Retinal pigment epithelial cell (primary cell): Measurements from ENCODE around the gene DAG1.
A peak's percentile ranks its signal among the peaks of the same experiment; 100 is the strongest.

Source experiments
- DNase-seq: peaks from one replicate; pipeline ENCODE4 v3.0.0-alpha.2; 2010; ENCODE audit warnings: low read depth
- H3K4me3 ChIP-seq: 2 replicates; pipeline ENCODE4 v1.5.1; 2011; ENCODE audit warnings: mild to moderate bottlenecking, low read length, control low read depth, moderate library complexity
- CTCF ChIP-seq: conservative IDR thresholded peaks from 2 replicates; pipeline ENCODE4 v1.5.1; 2011; ENCODE audit warnings: low read depth, low read length, control low read depth, inconsistent platforms

Gene DAG1

DNA sequence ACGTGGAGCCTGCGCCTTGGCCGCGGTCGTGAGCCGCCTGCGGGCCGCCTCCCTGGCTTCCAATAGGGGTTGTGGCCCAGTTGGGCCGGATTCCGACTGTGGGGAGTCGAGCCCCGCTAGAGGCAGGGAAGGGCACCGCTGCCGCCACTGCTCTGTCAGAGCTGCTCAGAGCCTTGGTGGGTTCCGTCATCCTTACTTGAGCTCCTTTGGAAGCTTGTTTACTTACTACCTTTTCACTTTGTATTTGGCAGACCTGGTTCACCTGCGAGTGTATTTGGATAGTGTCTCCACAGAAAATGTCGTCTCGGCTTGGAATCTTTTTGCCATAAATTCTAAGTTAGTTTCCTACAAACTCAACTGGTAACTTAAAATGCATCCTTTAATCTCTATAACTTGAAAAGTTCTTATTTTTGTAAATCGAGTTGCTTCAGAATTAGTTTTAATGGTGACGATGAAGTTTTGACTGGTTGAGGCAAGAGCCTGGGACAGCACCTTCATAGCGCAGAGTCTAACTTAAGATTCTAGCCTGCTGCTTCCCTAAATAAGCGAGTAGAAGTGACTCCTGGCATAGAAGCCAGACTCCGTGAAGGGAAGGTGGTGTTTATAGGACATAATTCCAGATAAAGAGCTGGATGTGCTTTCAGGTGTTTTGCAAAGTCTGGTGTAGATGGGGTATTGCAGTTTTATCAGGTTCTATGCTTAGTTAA lies 800 bp downstream of the DAG1 start:
- DNase-seq = no peak
- no peak for TF ChIP-seq CTCF
- peak overlapping the region; percentile 88 for H3K4me3 ChIP-seq

- no peak for TF ChIP-seq CTCF
- no peak for DNase-seq
- H3K4me3 ChIP-seq = peak overlapping the region; percentile 88
These were observed 1.9 kb downstream of the DAG1 start for GRCh38 chr3:49471856-49472495.

DNA sequence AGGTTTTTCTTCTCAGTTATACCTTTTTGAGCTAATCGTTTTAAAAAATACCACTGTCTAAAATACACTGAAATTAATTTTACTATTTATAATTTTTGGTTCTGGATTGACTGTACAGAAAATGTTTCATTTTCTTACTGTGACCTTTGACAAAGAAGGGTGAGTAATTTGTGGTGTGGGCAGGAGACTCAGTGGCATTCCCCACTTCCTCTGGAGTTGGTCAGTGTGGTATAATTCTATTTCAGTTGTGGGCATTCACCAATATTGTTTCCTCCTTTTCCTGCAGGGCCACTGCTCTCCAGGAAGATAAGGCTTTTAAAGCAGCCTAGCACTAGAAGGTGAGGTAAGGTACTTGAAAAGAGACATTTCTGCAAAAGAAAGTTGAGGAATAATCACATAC lies 6.5 kb downstream of the DAG1 start:
- DNase-seq = no peak
- TF ChIP-seq CTCF = no peak
- no peak overlapping the region for H3K4me3 ChIP-seq

- no peak for TF ChIP-seq CTCF
- no peak for DNase-seq
- H3K4me3 ChIP-seq = no peak overlapping the region
These were observed 12.7 kb downstream of the DAG1 start for GRCh38 chr3:49482766-49483165.

GRCh38 chr3:49484471-49484870 lies 14.4 kb downstream of the DAG1 start:
- no peak for TF ChIP-seq CTCF
- DNase-seq = no peak
- H3K4me3 ChIP-seq = no peak overlapping the region

- no peak overlapping the region for H3K4me3 ChIP-seq
- DNase-seq = no peak
- TF ChIP-seq CTCF = no peak
These were observed 19.2 kb downstream of the DAG1 start for GRCh38 chr3:49489247-49489646.

DNA sequence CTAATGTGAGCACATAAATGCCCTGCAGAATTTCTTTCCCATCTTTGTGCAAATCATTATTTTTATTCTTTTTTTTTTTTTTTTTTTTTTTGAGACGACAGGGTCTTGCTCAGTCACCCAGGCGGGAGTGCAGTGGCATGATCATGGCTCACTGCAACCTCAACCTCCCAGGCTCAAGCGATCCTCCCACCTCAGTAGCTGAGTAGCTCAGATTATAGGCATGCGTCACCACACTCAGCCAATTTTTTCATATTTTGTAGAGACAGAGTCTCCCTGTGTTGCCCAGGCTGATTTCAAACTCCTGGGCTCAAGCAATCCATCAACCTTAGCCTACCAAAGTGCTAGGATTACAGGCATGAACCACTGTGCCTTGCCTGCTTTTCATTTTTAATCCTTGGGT lies 22.9 kb downstream of the DAG1 start:
- no peak for DNase-seq
- no peak overlapping the region for H3K4me3 ChIP-seq
- no peak for TF ChIP-seq CTCF
